Measurements from ENCODE around the gene ASCL4. TPM values are rescaled to one million over a fixed set of nuclear protein-coding genes. Genes with fewer than 3 reads are reported as not detected.

Gene ASCL4
- total and polyA plus RNA-seq, 8 donors: 0.10 TPM; not detected in 7

DNA sequence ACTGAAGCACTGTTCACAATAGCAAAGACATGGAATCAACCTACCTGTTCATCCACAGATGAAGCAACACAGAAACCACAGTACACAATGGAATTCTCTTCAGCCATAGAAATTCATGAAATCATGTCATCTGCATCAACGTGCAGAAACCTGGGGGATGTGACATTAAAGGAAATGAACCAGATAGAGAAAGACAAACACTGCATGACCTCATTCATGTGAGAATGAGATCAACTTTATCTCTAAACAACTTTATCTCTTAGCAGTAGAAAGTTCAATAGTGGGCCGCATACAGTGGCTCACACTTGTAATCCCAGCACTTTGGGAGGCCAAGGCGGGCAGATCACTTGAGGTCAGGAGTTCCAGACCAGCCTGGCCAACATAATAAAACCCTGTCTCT, 19.9 kb downstream of the ASCL4 start:
- no peak for TF ChIP-seq POLR2AphosphoS5 (IDR thresholded peaks at IDR 0.05)
- TF ChIP-seq, protein P1, sequence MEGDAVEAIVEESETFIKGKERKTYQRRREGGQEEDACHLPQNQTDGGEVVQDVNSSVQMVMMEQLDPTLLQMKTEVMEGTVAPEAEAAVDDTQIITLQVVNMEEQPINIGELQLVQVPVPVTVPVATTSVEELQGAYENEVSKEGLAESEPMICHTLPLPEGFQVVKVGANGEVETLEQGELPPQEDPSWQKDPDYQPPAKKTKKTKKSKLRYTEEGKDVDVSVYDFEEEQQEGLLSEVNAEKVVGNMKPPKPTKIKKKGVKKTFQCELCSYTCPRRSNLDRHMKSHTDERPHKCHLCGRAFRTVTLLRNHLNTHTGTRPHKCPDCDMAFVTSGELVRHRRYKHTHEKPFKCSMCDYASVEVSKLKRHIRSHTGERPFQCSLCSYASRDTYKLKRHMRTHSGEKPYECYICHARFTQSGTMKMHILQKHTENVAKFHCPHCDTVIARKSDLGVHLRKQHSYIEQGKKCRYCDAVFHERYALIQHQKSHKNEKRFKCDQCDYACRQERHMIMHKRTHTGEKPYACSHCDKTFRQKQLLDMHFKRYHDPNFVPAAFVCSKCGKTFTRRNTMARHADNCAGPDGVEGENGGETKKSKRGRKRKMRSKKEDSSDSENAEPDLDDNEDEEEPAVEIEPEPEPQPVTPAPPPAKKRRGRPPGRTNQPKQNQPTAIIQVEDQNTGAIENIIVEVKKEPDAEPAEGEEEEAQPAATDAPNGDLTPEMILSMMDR (IDR thresholded peaks at IDR 0.05): no peak
- no peak for TF ChIP-seq POLR2A (IDR thresholded peaks at IDR 0.05)
- TF ChIP-seq EP300 (IDR thresholded peaks at IDR 0.05): no peak
- Histone ChIP-seq H3K4me3 (no peak overlapping the region), H3K36me3 (no peaks in the 10 kb centered on the region), H3K27me3 (peaks cover 0 to 6% (median 0%) of the 10 kb centered on the region in 3 donors), H3K4me1 (peaks cover 0 to 3% (median 0%) of the 10 kb centered on the region in 4 donors), H3K9me3 (no peaks in the 10 kb centered on the region), H3K27ac (no peak overlapping the region)
- peak in 1 of 2 donors; percentile 8 for DNase-seq
- intact Hi-C loops (cut with DNase I; ENCODE audit: low total_unique reads): no loop called here
- 25 to 64% (median 39%) methylated on average over 3 of the region's 3 CpGs for WGBS, 5 donors

DNA sequence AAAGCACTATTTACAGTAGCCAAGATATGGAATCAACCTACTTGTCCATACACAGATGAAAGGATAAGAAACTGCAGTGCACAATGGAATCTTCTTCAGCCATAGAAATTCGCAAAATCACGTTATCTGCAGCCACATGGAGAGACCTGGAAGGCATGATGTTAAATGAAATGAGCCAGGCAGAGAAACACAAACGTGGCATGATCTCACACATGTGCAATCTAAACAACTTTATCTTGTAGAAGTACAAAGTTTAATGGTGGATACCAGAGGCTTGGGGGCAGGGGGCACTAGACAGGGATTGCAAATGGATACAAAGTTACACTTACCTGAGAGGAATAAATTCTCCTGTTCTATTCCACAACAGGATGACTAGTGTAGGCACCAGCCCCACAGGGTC, 24.1 kb downstream of the ASCL4 start:
- Histone ChIP-seq H3K27ac (no peak overlapping the region), H3K27me3 (peaks cover 0 to 5% (median 0%) of the 10 kb centered on the region in 3 donors), H3K36me3 (no peaks in the 10 kb centered on the region), H3K4me3 (no peak overlapping the region), H3K9me3 (no peaks in the 10 kb centered on the region), H3K4me1 (peaks cover 0 to 3% (median 0%) of the 10 kb centered on the region in 4 donors)
- WGBS, 5 donors: 22 to 41% (median 31%) methylated on average over 3 of the region's 3 CpGs
- no peak for DNase-seq
- intact Hi-C loops (cut with DNase I; ENCODE audit: low total_unique reads): no loop called here
- TF ChIP-seq EP300 (IDR thresholded peaks at IDR 0.05): no peak

DNA sequence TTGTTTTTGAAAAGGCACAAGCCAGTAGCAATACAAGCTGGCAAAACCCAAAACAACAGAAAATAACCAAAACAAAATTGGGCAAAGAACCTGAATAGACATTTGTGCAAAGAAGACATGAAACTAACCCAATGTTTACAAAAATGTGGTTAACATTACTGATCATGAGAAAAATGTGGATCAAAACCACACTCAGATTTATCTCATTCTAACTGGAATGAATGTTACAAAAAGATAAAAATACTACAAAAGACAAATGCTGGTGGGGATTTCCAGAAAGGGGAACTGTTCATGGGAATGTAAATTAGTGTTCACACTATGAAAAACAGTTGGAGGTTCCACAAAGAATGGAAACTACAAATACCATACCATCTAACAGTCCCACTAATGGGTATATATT, 26.6 kb downstream of the ASCL4 start:
- H3K27ac ChIP-seq: no peak overlapping the region
- no peaks in the 10 kb centered on the region for H3K36me3 ChIP-seq
- H3K9me3 ChIP-seq: no peaks in the 10 kb centered on the region
- H3K27me3 ChIP-seq: no peaks in the 10 kb centered on the region
- no peak overlapping the region for H3K4me3 ChIP-seq
- TF ChIP-seq, protein P1 (IDR thresholded peaks at IDR 0.05): no peak
- intact Hi-C loops (cut with DNase I; ENCODE audit: low total_unique reads): no loop called here
- no peaks in the 10 kb centered on the region for H3K4me1 ChIP-seq
- no peak for DNase-seq

DNA sequence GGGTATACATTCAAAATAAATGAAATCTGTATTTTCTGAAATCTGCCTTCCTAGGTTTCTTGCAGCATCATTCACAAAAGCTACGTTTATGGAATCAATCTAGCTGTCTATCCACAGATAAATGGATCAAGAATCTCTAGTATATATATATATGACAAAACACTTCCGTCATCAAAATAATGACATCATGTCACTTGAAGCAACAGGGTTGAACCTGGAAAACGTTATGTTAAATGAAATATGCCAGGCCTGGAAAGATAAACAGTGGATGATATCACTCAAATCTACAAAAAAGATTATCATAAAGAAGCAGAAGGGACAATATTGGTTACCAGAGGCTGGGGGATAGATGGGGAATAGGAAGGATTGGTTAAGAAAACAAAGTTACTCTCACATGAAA, 28.6 kb downstream of the ASCL4 start:
- Histone ChIP-seq H3K36me3 (no peaks in the 10 kb centered on the region), H3K27me3 (peaks cover 0 to 7% (median 0%) of the 10 kb centered on the region in 3 donors), H3K4me3 (no peak overlapping the region), H3K9me3 (no peaks in the 10 kb centered on the region), H3K4me1 (no peaks in the 10 kb centered on the region), H3K27ac (no peak overlapping the region)
- no peak for DNase-seq
- intact Hi-C loops (cut with DNase I; ENCODE audit: low total_unique reads): no loop called here
- 25 to 47% (median 35%) methylated on average over 3 of the region's 3 CpGs for WGBS, 5 donors
- TF ChIP-seq POLR2A (IDR thresholded peaks at IDR 0.05): no peak

DNA sequence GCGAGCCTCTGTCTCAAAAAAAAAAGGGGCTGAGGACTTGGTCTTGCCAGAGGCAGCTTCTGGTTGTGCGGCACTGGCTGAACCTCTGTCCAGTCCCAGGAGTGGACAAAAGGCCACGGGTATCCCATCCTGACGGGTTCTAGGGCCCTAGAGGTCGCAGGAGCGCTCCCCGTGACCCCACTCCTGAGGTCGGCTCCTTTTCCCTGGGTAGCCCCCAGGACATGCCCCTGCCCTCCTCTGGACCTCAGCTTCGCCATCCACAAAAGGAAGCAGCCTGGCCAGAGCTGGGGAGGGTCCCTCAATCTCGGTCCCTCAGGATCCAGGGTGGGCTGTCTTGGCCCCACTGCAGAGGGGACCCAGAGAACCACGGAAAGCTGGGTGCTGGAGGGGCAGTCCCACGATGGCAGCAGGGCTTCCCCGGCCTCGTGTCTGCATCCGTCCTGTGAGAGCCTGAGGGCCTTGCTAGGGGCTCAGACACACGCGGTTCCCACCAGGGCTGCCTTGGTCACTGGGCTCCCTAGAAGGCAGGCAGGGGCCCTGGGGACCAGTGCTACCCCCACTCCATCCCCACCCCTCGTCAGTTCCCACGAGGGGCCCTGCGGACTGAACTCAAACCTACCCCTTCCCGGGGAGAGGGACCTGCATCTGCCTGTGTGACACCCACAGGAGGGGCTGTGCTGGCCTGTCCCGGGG, 31.1 kb downstream of the ASCL4 start:
- Histone ChIP-seq H3K4me3 (no peak overlapping the region), H3K9me3 (no peaks in the 10 kb centered on the region), H3K27me3 (peaks cover 0 to 7% (median 0%) of the 10 kb centered on the region in 3 donors), H3K4me1 (no peaks in the 10 kb centered on the region), H3K27ac (no peak overlapping the region), H3K36me3 (no peaks in the 10 kb centered on the region)
- TF ChIP-seq, protein P1 (IDR thresholded peaks at IDR 0.05): no peak
- TF ChIP-seq POLR2AphosphoS5 (IDR thresholded peaks at IDR 0.05) (no peak), POLR2A (IDR thresholded peaks at IDR 0.05) (no peak), EP300 (IDR thresholded peaks at IDR 0.05) (no peak)
- WGBS, 5 donors: 77 to 89% (median 87%) methylated on average over 13 to 22 of the region's 22 CpGs
- no peak for DNase-seq
- intact Hi-C loops (cut with DNase I; ENCODE audit: low total_unique reads): no loop called here
